Stimulated activated naive B cell treated with anti-CD40 and anti-IgM and Interleukin-4, amounts not matched to agents 10 μg/mL and 1 μg/mL and 100 μg/mL, for 72 hours (primary cell): ENCODE data around the gene PPP1R1B.
A peak's percentile ranks its signal among the peaks of the same experiment; 100 is the strongest.

Source experiments
- ATAC-seq, 2 donors: fragments of 150-1000 bp; cut with Tn5 transposase; replicated peaks; 2 replicates each; pipeline ENCODE4 v1.10.0; 2021; ENCODE audit warnings: moderate library complexity in 1 of 2
- DNase-seq: peaks from one replicate; pipeline ENCODE4 v3.0.0; 2021
- H3K27ac Mint-ChIP-seq: one replicate; pipeline ENCODE4 v1.8.0; 2022; ENCODE audit warnings: mild to moderate bottlenecking, mixed read lengths
- H3K27me3 Mint-ChIP-seq, 2 donors: one replicate each; pipeline ENCODE4 v1.8.0; 2022; ENCODE audit warnings: mixed read lengths in 2 of 2
- H3K36me3 Mint-ChIP-seq, 2 donors: one replicate each; pipeline ENCODE4 v1.8.0; 2022; ENCODE audit warnings: mixed read lengths in 2 of 2, mild to moderate bottlenecking in 1 of 2
- H3K4me1 Mint-ChIP-seq, 2 donors: one replicate each; pipeline ENCODE4 v1.8.0; 2022; ENCODE audit warnings: mixed read lengths in 2 of 2, mild to moderate bottlenecking in 1 of 2
- H3K4me3 Mint-ChIP-seq, 2 donors: one replicate each; pipeline ENCODE4 v1.8.0; 2022; ENCODE audit warnings: mild to moderate bottlenecking in 2 of 2, mixed read lengths in 2 of 2, moderate library complexity in 1 of 2
- H3K9me3 Mint-ChIP-seq, 2 donors: one replicate each; pipeline ENCODE4 v1.8.0; 2022; ENCODE audit warnings: mixed read lengths in 2 of 2, mild to moderate bottlenecking in 1 of 2

The PPP1R1B gene

DNA sequence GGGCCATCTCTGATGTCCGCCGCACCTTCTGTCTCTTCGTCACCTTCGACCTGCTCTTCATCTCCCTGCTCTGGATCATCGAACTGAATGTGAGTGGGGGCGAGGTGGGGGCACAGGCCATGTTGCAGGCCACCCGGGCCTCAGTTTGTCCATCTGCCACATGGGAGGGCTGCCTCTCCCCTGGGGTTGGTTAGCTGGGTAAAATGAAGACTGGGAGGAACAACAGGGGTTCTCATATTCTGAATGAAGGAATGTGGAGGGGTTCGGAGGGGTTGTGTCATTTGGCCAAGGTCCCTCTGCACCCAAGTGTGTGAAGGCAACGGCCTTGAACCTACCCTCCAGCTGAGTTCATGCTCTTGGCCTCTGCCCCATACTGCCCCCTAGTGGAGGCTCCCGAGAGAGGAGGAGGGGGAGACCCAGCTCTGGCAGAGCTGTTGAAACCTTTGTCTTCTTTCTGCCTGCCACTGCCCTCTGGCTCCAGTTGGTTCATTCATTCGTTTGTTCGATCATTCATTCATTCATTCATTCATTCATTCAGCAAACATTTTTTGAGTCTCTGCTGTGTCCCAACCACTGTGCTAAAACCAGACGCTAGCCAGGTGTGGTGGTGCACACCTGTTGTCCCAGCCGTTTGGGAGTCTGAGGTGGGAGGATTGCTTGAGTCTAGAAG, 27.0 kb downstream of the PPP1R1B start:
- Mint-ChIP-seq H3K4me3 (no peak overlapping the region), H3K9me3 (no peaks in the 10 kb centered on the region), H3K27ac (no peak overlapping the region), H3K4me1 (peaks cover 39 to 76% of the 10 kb centered on the region in 2 donors), H3K36me3 (peaks cover 29 to 53% of the 10 kb centered on the region in 2 donors), H3K27me3 (no peaks in the 10 kb centered on the region)
- ATAC-seq (peak; percentile 83 to 86), DNase-seq (no peak)

DNA sequence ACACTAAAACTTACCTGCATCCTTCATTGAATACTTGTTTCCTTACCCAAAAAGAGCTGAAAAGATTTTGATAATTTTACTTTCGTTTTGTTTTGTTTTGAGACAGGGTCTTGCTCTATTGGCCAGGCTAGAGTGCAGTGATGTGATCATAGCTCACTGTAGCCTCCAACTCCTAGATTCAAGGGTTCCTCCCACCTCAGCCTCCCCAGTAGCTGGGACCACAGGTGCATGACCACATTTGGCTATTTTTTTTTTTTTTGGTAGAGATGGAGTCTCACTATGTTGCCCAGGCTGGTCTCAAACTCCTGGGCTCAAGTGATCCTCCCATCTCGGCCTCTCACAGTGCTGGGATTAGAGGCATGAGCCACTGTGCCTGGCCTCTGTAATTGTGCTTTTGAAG, 28.4 kb downstream of the PPP1R1B start:
- H3K27ac Mint-ChIP-seq = no peak overlapping the region

DNA sequence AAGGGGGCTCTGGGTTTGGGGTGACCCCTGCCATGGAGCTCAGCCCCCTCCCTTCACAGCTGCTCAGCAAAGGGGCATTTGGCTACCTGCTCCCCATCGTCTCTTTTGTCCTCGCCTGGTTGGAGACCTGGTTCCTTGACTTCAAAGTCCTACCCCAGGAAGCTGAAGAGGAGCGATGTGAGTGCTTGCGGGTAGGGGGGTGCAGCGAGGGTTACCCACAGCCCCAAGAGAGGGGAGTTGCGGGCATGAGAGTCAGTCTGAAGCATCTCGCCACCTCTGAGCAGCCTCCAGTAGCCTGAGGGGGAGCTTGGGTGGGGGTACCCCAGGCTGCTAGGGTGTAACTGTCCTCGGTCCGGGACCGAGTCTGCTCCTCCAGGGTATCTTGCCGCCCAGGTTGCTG, 31.6 kb downstream of the PPP1R1B start:
- H3K27me3 Mint-ChIP-seq = no peaks in the 10 kb centered on the region
- DNase-seq (no peak), ATAC-seq (no peak)
- no peaks in the 10 kb centered on the region for H3K9me3 Mint-ChIP-seq
- H3K27ac Mint-ChIP-seq = peak overlapping the region; percentile 76
- no peak overlapping the region for H3K4me3 Mint-ChIP-seq
- peaks cover 49 to 81% of the 10 kb centered on the region in 2 donors for H3K4me1 Mint-ChIP-seq
- peaks cover 36 to 66% of the 10 kb centered on the region in 2 donors for H3K36me3 Mint-ChIP-seq

More for the DNA sequence above, 28.4 kb downstream of the PPP1R1B start:
- no peaks in the 10 kb centered on the region for H3K9me3 Mint-ChIP-seq
- peaks cover 49 to 82% of the 10 kb centered on the region in 2 donors for H3K4me1 Mint-ChIP-seq
- no peak overlapping the region for H3K4me3 Mint-ChIP-seq
- H3K27me3 Mint-ChIP-seq = no peaks in the 10 kb centered on the region
- peaks cover 26 to 56% of the 10 kb centered on the region in 2 donors for H3K36me3 Mint-ChIP-seq
- ATAC-seq = no peak
- DNase-seq = no peak

DNA sequence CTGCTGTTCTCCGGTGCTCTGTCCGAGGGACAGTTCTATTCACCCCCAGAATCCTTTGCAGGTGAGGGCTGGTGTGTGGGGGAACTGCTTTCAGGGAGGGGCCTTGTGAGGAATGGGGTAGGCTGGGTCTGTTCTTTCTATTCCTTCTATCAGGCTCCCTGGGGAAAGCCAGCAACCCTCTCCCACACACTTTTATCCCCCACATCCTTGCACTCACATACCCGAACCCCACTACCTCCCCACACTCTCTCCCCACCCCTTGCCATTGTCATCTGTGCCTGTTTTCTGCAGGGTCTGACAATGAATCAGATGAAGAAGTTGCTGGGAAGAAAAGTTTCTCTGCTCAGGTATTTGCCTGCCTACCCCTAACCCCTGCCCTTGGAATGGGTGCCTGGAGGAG, 32.0 kb downstream of the PPP1R1B start:
- H3K36me3 Mint-ChIP-seq = peaks cover 34 to 66% of the 10 kb centered on the region in 2 donors
- DNase-seq (no peak), ATAC-seq (peak in 1 of 2 donors; percentile 7)
- H3K4me3 Mint-ChIP-seq = peak overlapping the region in 1 of 2 donors; percentile 67
- H3K4me1 Mint-ChIP-seq = peaks cover 46 to 79% of the 10 kb centered on the region in 2 donors
- H3K27me3 Mint-ChIP-seq = no peaks in the 10 kb centered on the region
- H3K9me3 Mint-ChIP-seq = no peaks in the 10 kb centered on the region
- peak overlapping the region; percentile 88 for H3K27ac Mint-ChIP-seq

DNA sequence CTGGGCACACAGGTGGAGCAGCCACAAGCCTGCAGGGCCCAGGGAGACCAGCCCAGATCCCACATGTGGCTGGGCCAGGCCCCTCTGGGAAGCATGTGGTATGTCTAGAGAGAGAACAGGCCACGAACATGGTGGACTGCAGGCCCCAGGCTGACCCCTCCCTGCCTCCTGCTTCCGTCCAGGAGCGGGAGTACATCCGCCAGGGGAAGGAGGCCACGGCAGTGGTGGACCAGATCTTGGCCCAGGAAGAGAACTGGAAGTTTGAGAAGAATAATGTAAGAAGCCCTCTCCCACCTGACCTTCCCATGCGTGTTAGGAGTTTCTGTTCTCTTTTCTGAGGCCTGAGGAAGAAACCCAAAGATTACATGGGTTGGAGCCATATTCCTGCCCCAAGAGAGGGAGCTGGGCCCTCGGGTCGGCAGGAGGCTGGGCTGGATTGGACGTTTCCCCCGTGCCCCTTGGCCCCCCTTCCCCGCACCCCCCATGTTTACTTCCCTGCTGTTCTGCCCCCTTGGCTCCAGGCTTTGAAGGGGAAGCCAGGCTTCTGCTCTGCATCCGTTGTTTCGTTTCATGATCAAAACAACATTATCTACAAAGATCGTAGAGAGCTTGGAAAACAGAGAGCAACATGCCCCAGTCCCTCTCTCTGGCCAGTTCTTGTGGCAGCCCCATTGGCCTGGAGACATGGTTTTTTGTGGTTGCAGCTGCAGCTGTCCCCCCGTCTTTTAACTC, 32.7 kb downstream of the PPP1R1B start:
- ATAC-seq = peak; percentile 72 to 80
- no peaks in the 10 kb centered on the region for H3K9me3 Mint-ChIP-seq
- peaks cover 48 to 79% of the 10 kb centered on the region in 2 donors for H3K4me1 Mint-ChIP-seq
- H3K27ac Mint-ChIP-seq = peak overlapping the region; percentile 88
- no peak for DNase-seq
- peak overlapping the region; percentile 56 to 76 for H3K4me3 Mint-ChIP-seq
- H3K36me3 Mint-ChIP-seq = peaks cover 38 to 67% of the 10 kb centered on the region in 2 donors
- H3K27me3 Mint-ChIP-seq = no peaks in the 10 kb centered on the region

DNA sequence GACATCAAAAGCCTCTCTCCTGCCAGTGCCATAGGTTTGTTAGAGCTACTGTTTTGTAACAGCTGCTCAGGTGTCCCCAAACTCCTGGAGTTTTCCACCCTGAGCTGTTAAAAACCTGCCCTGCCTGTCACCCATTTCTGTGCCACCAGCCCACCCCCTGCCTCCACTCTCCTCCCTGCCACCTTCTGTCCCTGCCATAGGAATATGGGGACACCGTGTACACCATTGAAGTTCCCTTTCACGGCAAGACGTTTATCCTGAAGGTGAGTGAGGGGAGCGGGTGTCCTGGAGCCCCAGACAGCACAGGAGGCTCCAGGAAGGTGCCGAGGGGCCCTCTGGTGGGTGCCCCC, 33.2 kb downstream of the PPP1R1B start:
- Mint-ChIP-seq H3K36me3 (peaks cover 38 to 63% of the 10 kb centered on the region in 2 donors), H3K9me3 (no peaks in the 10 kb centered on the region), H3K4me1 (peaks cover 52 to 79% of the 10 kb centered on the region in 2 donors), H3K27ac (peak overlapping the region; percentile 88), H3K4me3 (peak overlapping the region; percentile 56 to 76), H3K27me3 (no peaks in the 10 kb centered on the region)
- ATAC-seq (peak in 1 of 2 donors; percentile 11), DNase-seq (no peak)

DNA sequence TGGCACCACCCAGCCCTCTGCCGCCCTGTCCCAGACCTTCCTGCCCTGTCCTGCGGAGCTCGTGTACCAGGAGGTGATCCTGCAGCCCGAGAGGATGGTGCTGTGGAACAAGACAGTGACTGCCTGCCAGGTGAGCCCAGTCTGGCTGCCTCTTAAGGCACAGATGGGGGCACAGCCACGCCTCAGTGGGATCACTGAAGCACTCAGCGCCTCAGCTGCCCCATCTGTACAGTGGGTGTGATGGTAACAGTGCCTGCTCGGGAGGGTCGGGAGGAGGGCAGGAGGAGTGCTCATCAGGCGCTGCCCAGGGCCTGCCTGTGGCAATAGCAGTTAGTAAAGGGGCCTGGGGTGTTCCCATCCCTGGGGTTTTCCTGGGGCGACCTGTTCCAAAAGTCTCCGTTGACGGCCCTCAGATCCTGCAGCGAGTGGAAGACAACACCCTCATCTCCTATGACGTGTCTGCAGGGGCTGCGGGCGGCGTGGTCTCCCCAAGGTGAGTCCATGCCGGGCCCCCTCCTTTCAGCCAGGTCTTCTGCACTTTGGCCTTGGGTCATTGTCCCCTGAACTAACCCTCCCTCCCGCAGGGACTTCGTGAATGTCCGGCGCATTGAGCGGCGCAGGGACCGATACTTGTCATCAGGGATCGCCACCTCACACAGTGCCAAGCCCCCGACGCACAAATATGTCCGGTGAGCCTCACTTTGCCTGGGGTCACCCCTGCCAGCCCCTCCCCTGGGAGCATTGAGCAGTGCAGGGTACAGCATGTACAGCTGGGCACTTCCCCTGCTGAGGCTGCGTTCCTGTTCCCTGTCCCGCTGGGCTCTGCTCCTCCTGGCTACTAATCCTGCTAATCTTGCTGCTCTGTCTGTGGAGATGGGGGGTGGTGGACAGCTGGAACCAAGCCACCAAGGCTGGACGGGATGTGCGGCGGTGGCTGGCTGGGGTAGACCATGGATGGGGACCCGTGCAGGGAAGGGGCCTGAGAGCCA, 33.9 kb downstream of the PPP1R1B start:
- ATAC-seq = no peak

DNA sequence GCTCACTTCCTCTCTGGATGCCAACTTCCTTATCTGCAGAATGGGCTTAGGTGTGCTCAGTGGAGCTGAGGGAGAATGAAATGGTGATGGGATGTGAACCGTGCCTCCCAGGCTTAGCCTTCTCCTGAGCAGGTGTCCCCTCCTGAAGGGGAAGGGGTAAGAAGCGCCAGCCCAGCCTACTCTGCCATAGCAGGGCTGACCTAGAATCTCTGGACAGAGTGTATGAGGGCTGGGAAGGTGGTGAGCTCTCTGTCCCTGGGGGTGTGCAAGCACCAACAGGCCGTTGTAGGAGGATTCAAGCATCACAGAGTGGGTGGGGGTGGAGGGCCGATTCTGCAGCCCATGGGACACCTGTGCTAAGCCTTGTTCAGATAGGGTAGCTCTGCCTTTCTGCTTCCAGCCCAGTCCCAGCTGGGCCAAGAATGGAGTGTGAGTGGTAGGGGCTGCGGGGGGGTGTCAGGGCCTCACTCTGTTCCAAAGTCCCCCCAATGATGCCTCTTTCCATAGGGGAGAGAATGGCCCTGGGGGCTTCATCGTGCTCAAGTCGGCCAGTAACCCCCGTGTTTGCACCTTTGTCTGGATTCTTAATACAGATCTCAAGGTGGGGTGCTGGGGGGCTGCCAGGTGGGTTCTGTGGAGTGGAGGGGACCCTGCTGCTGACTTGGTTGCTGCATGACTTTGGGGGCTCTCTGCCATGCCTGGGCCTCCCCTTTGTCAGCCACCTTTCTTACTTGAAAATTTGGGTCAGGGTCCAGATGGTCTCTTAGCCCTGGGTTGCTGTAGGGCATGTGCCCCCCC, 35.2 kb downstream of the PPP1R1B start:
- H3K9me3 Mint-ChIP-seq = no peaks in the 10 kb centered on the region
- ATAC-seq (no peak), DNase-seq (no peak)
- no peak overlapping the region for H3K4me3 Mint-ChIP-seq
- H3K4me1 Mint-ChIP-seq = peaks cover 64 to 86% of the 10 kb centered on the region in 2 donors
- peaks cover 32 to 51% of the 10 kb centered on the region in 2 donors for H3K36me3 Mint-ChIP-seq
- H3K27me3 Mint-ChIP-seq = peaks cover 4 to 11% of the 10 kb centered on the region in 2 donors
- H3K27ac Mint-ChIP-seq = no peak overlapping the region

More for the DNA sequence above, 33.9 kb downstream of the PPP1R1B start:
- no peak for DNase-seq
- peaks cover 33 to 57% of the 10 kb centered on the region in 2 donors for H3K36me3 Mint-ChIP-seq
- H3K27me3 Mint-ChIP-seq = no peaks in the 10 kb centered on the region
- H3K4me3 Mint-ChIP-seq = no peak overlapping the region
- peak overlapping the region; percentile 71 for H3K27ac Mint-ChIP-seq
- H3K4me1 Mint-ChIP-seq = peaks cover 59 to 82% of the 10 kb centered on the region in 2 donors
- H3K9me3 Mint-ChIP-seq = no peaks in the 10 kb centered on the region

DNA sequence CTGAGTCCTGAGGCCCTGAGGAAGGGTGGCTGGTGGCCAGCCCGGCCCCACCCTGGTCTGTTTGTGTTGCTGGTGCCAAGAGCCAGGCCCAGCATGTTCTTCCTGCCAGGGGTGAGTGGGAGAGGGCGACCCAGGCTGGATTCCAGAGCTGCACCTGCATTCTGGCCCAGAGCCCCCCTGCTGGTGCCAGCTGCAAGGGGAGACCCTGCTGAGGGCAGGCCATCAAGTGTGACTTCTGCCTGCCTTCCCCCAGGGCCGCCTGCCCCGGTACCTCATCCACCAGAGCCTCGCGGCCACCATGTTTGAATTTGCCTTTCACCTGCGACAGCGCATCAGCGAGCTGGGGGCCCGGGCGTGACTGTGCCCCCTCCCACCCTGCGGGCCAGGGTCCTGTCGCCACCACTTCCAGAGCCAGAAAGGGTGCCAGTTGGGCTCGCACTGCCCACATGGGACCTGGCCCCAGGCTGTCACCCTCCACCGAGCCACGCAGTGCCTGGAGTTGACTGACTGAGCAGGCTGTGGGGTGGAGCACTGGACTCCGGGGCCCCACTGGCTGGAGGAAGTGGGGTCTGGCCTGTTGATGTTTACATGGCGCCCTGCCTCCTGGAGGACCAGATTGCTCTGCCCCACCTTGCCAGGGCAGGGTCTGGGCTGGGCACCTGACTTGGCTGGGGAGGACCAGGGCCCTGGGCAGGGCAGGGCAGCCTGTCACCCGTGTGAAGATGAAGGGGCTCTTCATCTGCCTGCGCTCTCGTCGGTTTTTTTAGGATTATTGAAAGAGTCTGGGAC, 36.0 kb downstream of the PPP1R1B start:
- H3K4me1 Mint-ChIP-seq = peaks cover 63 to 86% of the 10 kb centered on the region in 2 donors
- ATAC-seq (no peak), DNase-seq (no peak)
- H3K4me3 Mint-ChIP-seq = no peak overlapping the region
- no peaks in the 10 kb centered on the region for H3K9me3 Mint-ChIP-seq
- H3K36me3 Mint-ChIP-seq = peaks cover 29 to 48% of the 10 kb centered on the region in 2 donors
- H3K27me3 Mint-ChIP-seq = peaks cover 4 to 14% of the 10 kb centered on the region in 2 donors
- no peak overlapping the region for H3K27ac Mint-ChIP-seq

DNA sequence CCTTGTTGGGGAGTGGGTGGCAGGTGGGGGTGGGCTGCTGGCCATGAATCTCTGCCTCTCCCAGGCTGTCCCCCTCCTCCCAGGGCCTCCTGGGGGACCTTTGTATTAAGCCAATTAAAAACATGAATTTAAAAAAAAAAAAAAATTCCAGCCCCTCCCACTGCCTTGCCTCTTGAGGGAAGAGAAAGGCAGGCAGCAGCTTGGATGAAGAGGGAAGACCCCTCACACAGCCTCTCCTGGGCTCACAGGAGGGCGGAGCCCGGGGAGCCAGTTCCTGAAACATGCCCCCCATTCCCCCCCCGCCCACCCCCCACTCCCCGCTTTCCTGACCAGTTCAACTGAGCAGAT, 36.6 kb downstream of the PPP1R1B start:
- H3K27ac Mint-ChIP-seq = no peak overlapping the region
- no peak for ATAC-seq
- no peak overlapping the region for H3K4me3 Mint-ChIP-seq
- no peak for DNase-seq
- H3K4me1 Mint-ChIP-seq = peaks cover 58 to 86% of the 10 kb centered on the region in 2 donors
- peaks cover 5 to 15% of the 10 kb centered on the region in 2 donors for H3K27me3 Mint-ChIP-seq
- no peaks in the 10 kb centered on the region for H3K9me3 Mint-ChIP-seq
- peaks cover 27 to 42% of the 10 kb centered on the region in 2 donors for H3K36me3 Mint-ChIP-seq

DNA sequence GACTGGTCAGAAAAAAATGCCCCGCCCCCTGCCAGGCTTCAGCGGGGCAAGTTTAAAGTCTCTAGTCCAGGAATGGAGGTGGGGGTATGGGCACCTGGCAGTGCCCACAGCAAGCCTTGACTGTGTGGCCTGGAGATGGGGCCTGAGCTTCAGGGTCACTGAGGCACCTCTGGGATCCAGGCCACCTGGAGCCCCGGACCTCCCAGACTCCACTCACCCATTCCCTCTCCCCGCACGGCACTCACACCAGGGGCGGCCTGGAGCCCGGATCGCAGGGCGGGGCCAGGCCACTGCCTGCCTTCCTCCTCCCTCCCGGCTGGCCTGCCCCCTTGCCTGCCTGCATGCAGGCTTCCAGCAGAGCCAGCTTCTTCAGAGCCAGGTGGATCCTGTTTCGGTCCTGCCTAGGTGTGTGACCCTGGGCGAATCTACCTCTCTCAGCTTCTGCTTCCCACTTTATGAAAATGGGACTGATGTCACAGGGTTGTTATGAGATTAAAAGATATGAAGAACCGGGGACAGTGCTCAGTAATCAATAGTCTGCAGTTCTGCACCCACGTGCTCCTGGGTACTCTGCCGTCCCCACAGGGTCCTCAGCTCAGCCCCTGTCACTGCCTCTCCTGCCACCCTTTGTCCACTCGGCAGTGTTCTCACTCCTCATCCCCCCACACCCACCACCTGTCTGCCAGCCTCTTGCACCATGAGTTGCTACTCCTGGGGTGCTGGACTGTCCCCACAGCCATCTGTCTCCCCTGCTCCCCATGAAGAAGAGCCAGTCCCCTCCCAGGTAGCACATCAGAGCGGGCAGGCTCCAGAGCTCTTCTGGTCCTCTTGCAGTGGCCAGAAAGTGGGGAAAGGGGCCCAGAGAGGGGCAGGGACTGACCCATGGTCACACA, 37.2 kb downstream of the PPP1R1B start:
- no peak for ATAC-seq
- H3K27me3 Mint-ChIP-seq = peaks cover 10 to 22% of the 10 kb centered on the region in 2 donors
- H3K9me3 Mint-ChIP-seq = no peaks in the 10 kb centered on the region
- peaks cover 28 to 36% of the 10 kb centered on the region in 2 donors for H3K36me3 Mint-ChIP-seq
- no peak overlapping the region for H3K4me3 Mint-ChIP-seq
- H3K27ac Mint-ChIP-seq = peak overlapping the region; percentile 62
- DNase-seq = no peak
- peaks cover 58 to 86% of the 10 kb centered on the region in 2 donors for H3K4me1 Mint-ChIP-seq
